Left lung (tissue), 10 donors: ENCODE measurements around the gene RBMS3. TPM values are rescaled to one million over a fixed set of nuclear protein-coding genes. Genes with fewer than 3 reads are reported as not detected.

Experiments used
- ATAC-seq: fragments of 200-7000 bp; cut with Tn5 transposase; one replicate; pipeline ENCODE4 v1.9.1; 2020; ENCODE audit warnings: moderate library complexity
- DNase-seq, 4 donors: peaks; one replicate each; pipeline ENCODE4 v3.0.0-alpha.2; 2013 to 2020
- H3K27ac ChIP-seq, 2 donors: fragments of 200-600 bp; sonication (generic) in 1 of 2; one replicate each; pipeline versions ENCODE4 v1.5.0 to v1.8.0; 2020 to 2021
- H3K27me3 ChIP-seq, 2 donors: fragments of 200-600 bp; sonication (generic) in 1 of 2; one replicate each; pipeline versions ENCODE4 v1.5.0 to v1.8.0; 2020 to 2021
- H3K36me3 ChIP-seq, 2 donors: fragments of 200-600 bp; sonication (generic) in 1 of 2; one replicate each; pipeline versions ENCODE4 v1.5.0 to v1.8.0; 2020 to 2021
- H3K4me1 ChIP-seq, 2 donors: fragments of 200-600 bp; one replicate each; pipeline ENCODE4 v1.8.0; 2021
- H3K4me3 ChIP-seq, 2 donors: fragments of 200-600 bp; sonication (generic) in 1 of 2; one replicate each; pipeline versions ENCODE4 v1.5.0 to v1.8.0; 2020 to 2021; ENCODE audit warnings: mild to moderate bottlenecking in 1 of 2
- H3K9me3 ChIP-seq, 2 donors: fragments of 200-600 bp; sonication (generic) in 1 of 2; one replicate each; pipeline versions ENCODE4 v1.5.0 to v1.8.0; 2020 to 2021
- CTCF ChIP-seq, 2 donors: fragments of 200-600 bp; sonication (generic) in 1 of 2; IDR thresholded peaks; one replicate each; pipeline versions ENCODE4 v1.5.0 to v1.8.0; 2021; ENCODE audit warnings: antibody characterized with exemption in 2 of 2
- intact Hi-C, 2 donors: fragments of 100-400 bp; cut with DNase I; formaldehyde crosslinking; loops; one replicate each; pipeline versions ENCODE4 v1.11.2 to v1.14.2; 2022
- polyA plus RNA-seq, 6 donors: library from polyadenylated mRNA; unstranded; fragments of 120-200 nt; gene quantifications; one replicate each; pipeline ENCODE4 v1.2.1, GENCODE V29; 2013; ENCODE audit not compliant: insufficient read length in 6 of 6
- total RNA-seq, 2 donors: library from RNA; stranded (reverse); fragmentation: NEBNext Ultra II Directional; extraction: Animal tissue kit (Norgen Biotek cat#: 25700); gene quantifications; one replicate each; pipeline ENCODE4 v1.2.1, GENCODE V29; 2021
- donor health status: DM: no; HTN: yes; CAD: no.
- donor health status: DM: no; HTN: no; CAD: no.

The RBMS3 gene
- total and polyA plus RNA-seq, 8 donors = 27.1 to 51.6 (median 37.6) TPM

GRCh38 chr3:30012941-30013543 is 732.2 kb downstream of the RBMS3 start:
- H3K36me3 ChIP-seq = no peaks in the 10 kb centered on the region
- peak; percentile 54 to 66 for TF ChIP-seq CTCF (IDR thresholded peaks at IDR 0.05)
- H3K27ac ChIP-seq = no peak overlapping the region
- intact Hi-C loops = no loop called here
- ATAC-seq = peak; percentile 96
- no peaks in the 10 kb centered on the region for H3K27me3 ChIP-seq
- no peak overlapping the region for H3K4me3 ChIP-seq
- peaks cover 0 to 4% of the 10 kb centered on the region in 2 donors for H3K4me1 ChIP-seq
- DNase-seq = peak in 3 of 4 donors; percentile 36 to 63 (median 61)
- no peaks in the 10 kb centered on the region for H3K9me3 ChIP-seq

- intact Hi-C loops = no loop called here
- H3K4me3 ChIP-seq = no peak overlapping the region
- no peak for TF ChIP-seq CTCF (IDR thresholded peaks at IDR 0.05)
These were observed 737.0 kb downstream of the RBMS3 start for GRCh38 chr3:30017901-30018300.

GRCh38 chr3:30020380-30020779 is 739.5 kb downstream of the RBMS3 start:
- Histone ChIP-seq H3K27me3 (no peaks in the 10 kb centered on the region), H3K27ac (no peak overlapping the region), H3K4me1 (no peaks in the 10 kb centered on the region), H3K9me3 (no peaks in the 10 kb centered on the region), H3K4me3 (no peak overlapping the region), H3K36me3 (no peaks in the 10 kb centered on the region)
- intact Hi-C loops = no loop called here
- ATAC-seq (no peak), DNase-seq (no peak)
- TF ChIP-seq CTCF (IDR thresholded peaks at IDR 0.05) = no peak

More at GRCh38 chr3:30017901-30018300, 737.0 kb downstream of the RBMS3 start:
- Histone ChIP-seq H3K9me3 (no peaks in the 10 kb centered on the region), H3K4me1 (peaks cover 0 to 4% of the 10 kb centered on the region in 2 donors), H3K36me3 (no peaks in the 10 kb centered on the region), H3K27ac (no peak overlapping the region), H3K27me3 (no peaks in the 10 kb centered on the region)
- no peak for ATAC-seq
- DNase-seq = no peak

GRCh38 chr3:30024466-30024865 is 743.6 kb downstream of the RBMS3 start:
- H3K36me3 ChIP-seq = no peaks in the 10 kb centered on the region
- TF ChIP-seq CTCF (IDR thresholded peaks at IDR 0.05) = no peak
- no peaks in the 10 kb centered on the region for H3K9me3 ChIP-seq
- intact Hi-C loops = no loop called here
- no peak overlapping the region for H3K27ac ChIP-seq
- ATAC-seq (no peak), DNase-seq (no peak)
- H3K4me3 ChIP-seq = no peak overlapping the region
- no peaks in the 10 kb centered on the region for H3K4me1 ChIP-seq
- no peaks in the 10 kb centered on the region for H3K27me3 ChIP-seq

GRCh38 chr3:30026851-30027250 is 746.0 kb downstream of the RBMS3 start:
- no peak overlapping the region for H3K27ac ChIP-seq
- ATAC-seq = no peak
- TF ChIP-seq CTCF (IDR thresholded peaks at IDR 0.05) = no peak
- no peaks in the 10 kb centered on the region for H3K36me3 ChIP-seq
- intact Hi-C loops = no loop called here
- H3K9me3 ChIP-seq = no peaks in the 10 kb centered on the region
- no peaks in the 10 kb centered on the region for H3K4me1 ChIP-seq
- H3K4me3 ChIP-seq = no peak overlapping the region
- no peak for DNase-seq
- H3K27me3 ChIP-seq = no peaks in the 10 kb centered on the region
